Transverse colon (tissue), 4 donors: ENCODE measurements around the gene SLITRK4. TPM values are rescaled to one million over a fixed set of nuclear protein-coding genes. Genes with fewer than 3 reads are reported as not detected.

Experiments
- DNase-seq: peaks from one replicate; pipeline ENCODE4 v3.0.0-alpha.2; 2019
- H3K27ac ChIP-seq, 4 donors: fragments of 200-600 bp; sonication (generic); 2 replicates each; pipeline ENCODE4 v1.5.1; 2016 to 2018; ENCODE audit warnings: inconsistent platforms in 4 of 4
- H3K27me3 ChIP-seq: fragments of 200-600 bp; sonication (generic); 2 replicates; pipeline ENCODE4 v1.5.1; 2017; ENCODE audit warnings: inconsistent platforms
- H3K36me3 ChIP-seq, 4 donors: fragments of 200-600 bp; sonication (generic); 2 replicates each; pipeline ENCODE4 v1.5.1; 2017 to 2019; ENCODE audit warnings: inconsistent platforms in 4 of 4
- H3K4me1 ChIP-seq, 4 donors: fragments of 200-600 bp; sonication (generic); 2 replicates each; pipeline ENCODE4 v1.5.1; 2017 to 2020; ENCODE audit warnings: inconsistent platforms in 4 of 4
- H3K4me3 ChIP-seq, 4 donors: fragments of 200-600 bp; sonication (generic); 1 replicate in 1 of 4; 2 replicates in 3 of 4; pipeline versions ENCODE4 v1.5.1 to v1.6.1; 2017 to 2019; ENCODE audit warnings: inconsistent platforms in 4 of 4
- H3K9me3 ChIP-seq, 2 donors: fragments of 200-600 bp; sonication (generic); 2 replicates each; pipeline ENCODE4 v1.5.1; 2017 to 2019; ENCODE audit warnings: inconsistent platforms in 2 of 2
- CTCF ChIP-seq, 5 experiments: fragments of 200-600 bp in 3 of 5; fragments of 450-650 bp in 2 of 5; sonication (generic) in 3 of 5; IDR thresholded peaks; 1 replicate in 2 of 5; 2 replicates in 3 of 5; pipeline ENCODE4 v1.5.1; 2016 to 2017; ENCODE audit warnings: antibody characterized with exemption in 5 of 5, inconsistent platforms in 3 of 5, mild to moderate bottlenecking in 2 of 5, moderate library complexity in 1 of 5
- EP300 ChIP-seq: sonication (generic); formaldehyde crosslinking; IDR thresholded peaks from one replicate; pipeline ENCODE4 v1.6.1; 2017; ENCODE audit warnings: antibody characterized with exemption, low read depth
- POLR2A ChIP-seq: fragments of 450-650 bp; IDR thresholded peaks from one replicate; pipeline ENCODE4 v1.6.1; 2016; ENCODE audit warnings: antibody characterized with exemption, mild to moderate bottlenecking, moderate library complexity
- POLR2AphosphoS5 ChIP-seq, 3 donors: sonication (generic); formaldehyde crosslinking; IDR thresholded peaks; one replicate each; pipeline ENCODE4 v1.6.1; 2016; ENCODE audit warnings: antibody characterized with exemption in 3 of 3
- WGBS, 2 donors: methylation state at CpG; one replicate each; pipeline ENCODE4 v1.1.5; 2018; ENCODE audit warnings: low coverage in 1 of 2; 5-methylcytosine and 5-hydroxymethylcytosine counted together
- in situ Hi-C, 4 donors: fragments of 200-750 bp; cut with MboI; loops; one replicate each; pipeline versions ENCODE4 v1.15.0 to v1.15.1; 2017; ENCODE audit warnings: low sequenced_read_pairs in 3 of 4, low pct_ligation_motif_present in 1 of 4, low pct_unique_long_range_greater_than_20kb in 1 of 4
- intact Hi-C: fragments of 100-400 bp; cut with DNase I; formaldehyde crosslinking; loops from one replicate; pipeline ENCODE4 v1.15.1; 2023; ENCODE audit warnings: low total_unique reads
- total RNA-seq, 4 donors: library from RNA; depleted of rRNA; stranded (reverse); fragments of >200 nt; gene quantifications; one replicate each; pipeline ENCODE4 v1.1.0, GENCODE V29; 2016

The SLITRK4 gene
- total RNA-seq, 4 donors from 2014 or later = 0.14 to 0.32 TPM; not detected in 2

DNA sequence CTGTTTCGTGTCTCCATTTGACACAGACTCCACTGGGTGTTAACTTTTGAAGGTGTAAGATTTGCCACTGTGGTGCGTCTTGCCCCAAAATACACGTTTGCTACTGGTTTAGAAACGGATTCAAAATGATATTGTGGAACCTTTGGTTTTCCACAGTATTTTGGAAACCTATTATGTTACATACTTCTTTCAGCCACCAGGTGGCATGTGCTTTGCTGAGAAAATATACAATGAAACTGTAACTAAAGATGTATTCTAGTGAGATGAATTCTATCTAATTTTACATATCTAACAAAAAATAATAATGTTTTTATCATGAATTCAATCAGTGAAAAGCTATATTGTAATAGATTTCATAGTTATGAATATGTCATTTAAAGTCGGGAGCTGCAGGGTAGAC is 28.4 kb upstream of the SLITRK4 start:
- DNase-seq = no peak
- Histone ChIP-seq H3K9me3 (no peaks in the 10 kb centered on the region), H3K36me3 (no peaks in the 10 kb centered on the region), H3K4me3 (no peak overlapping the region), H3K4me1 (no peaks in the 10 kb centered on the region), H3K27me3 (no peaks in the 10 kb centered on the region), H3K27ac (no peak overlapping the region)
- intact Hi-C loops = no loop called here
- WGBS, 2 donors = 36 to 42% methylated on average over 5 of the region's 5 CpGs
- TF ChIP-seq POLR2AphosphoS5 (IDR thresholded peaks at IDR 0.05) (no peak), CTCF (IDR thresholded peaks at IDR 0.05) (peak in 3 of 5 experiments; percentile 33 to 53 (median 37)), EP300 (no peak)
- in situ Hi-C loops = no loop called here

GRCh38 chrX:143663755-143664154 is 27.9 kb upstream of the SLITRK4 start:
- H3K36me3 ChIP-seq = no peaks in the 10 kb centered on the region
- H3K9me3 ChIP-seq = no peaks in the 10 kb centered on the region
- no peak overlapping the region for H3K4me3 ChIP-seq
- no peak overlapping the region for H3K27ac ChIP-seq
- in situ Hi-C loops (no loop called here), intact Hi-C loops (no loop called here)
- H3K4me1 ChIP-seq = no peaks in the 10 kb centered on the region
- 57 to 83% methylated on average over 1 to 5 of the region's 5 CpGs for WGBS, 2 donors
- H3K27me3 ChIP-seq = no peaks in the 10 kb centered on the region
- DNase-seq = no peak
- TF ChIP-seq CTCF (IDR thresholded peaks at IDR 0.05) = no peak
- TF ChIP-seq EP300 = no peak
- no peak for TF ChIP-seq POLR2A
- TF ChIP-seq POLR2AphosphoS5 (IDR thresholded peaks at IDR 0.05) = no peak

GRCh38 chrX:143661286-143661685 is 25.4 kb upstream of the SLITRK4 start:
- Histone ChIP-seq H3K27me3 (no peaks in the 10 kb centered on the region), H3K9me3 (no peaks in the 10 kb centered on the region), H3K36me3 (no peaks in the 10 kb centered on the region), H3K27ac (no peak overlapping the region), H3K4me3 (no peak overlapping the region), H3K4me1 (no peaks in the 10 kb centered on the region)
- DNase-seq = no peak
- intact Hi-C loops (no loop called here), in situ Hi-C loops (no loop called here)
- no peak for TF ChIP-seq EP300
- no peak for TF ChIP-seq CTCF (IDR thresholded peaks at IDR 0.05)
- TF ChIP-seq POLR2AphosphoS5 (IDR thresholded peaks at IDR 0.05) = no peak
- no peak for TF ChIP-seq POLR2A

DNA sequence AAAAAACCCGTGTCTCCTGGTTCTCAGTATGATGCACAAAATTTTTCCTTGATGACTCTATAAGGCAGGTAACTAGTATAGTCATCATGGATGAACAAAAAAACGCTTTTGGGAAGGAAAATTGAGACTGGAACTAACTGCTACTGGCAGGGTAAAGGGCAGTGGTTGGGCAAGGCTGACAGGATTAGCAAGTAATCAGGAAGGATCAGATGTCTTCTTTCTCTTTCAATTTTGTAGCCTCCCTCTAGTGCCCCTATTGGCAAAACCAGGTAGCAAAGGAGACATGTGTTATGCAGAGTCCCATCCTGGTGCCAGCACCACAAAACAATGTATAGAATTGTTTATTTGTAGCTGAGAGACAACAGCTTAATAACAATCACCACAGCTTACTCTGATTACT is 12.8 kb upstream of the SLITRK4 start:
- WGBS, 2 donors = 13 to 24% methylated on average over 2 of the region's 2 CpGs
- Histone ChIP-seq H3K4me3 (no peak overlapping the region), H3K27me3 (no peaks in the 10 kb centered on the region), H3K27ac (no peak overlapping the region), H3K9me3 (no peaks in the 10 kb centered on the region), H3K36me3 (no peaks in the 10 kb centered on the region), H3K4me1 (no peaks in the 10 kb centered on the region)
- DNase-seq = no peak
- intact Hi-C loops = no loop called here
- TF ChIP-seq POLR2AphosphoS5 (IDR thresholded peaks at IDR 0.05) = no peak
- TF ChIP-seq CTCF (IDR thresholded peaks at IDR 0.05) = peak in 1 of 5 experiments; percentile 10
- in situ Hi-C loops = no loop called here
